H1 (cell line): Measurements from ENCODE around the gene PARD3. TPM values are rescaled to one million over a fixed set of nuclear protein-coding genes. Genes with fewer than 3 reads are reported as not detected.

Source experiments
- CTCF ChIA-PET: fragments of 300-600 bp; sonication (Branson Sonifier 250); formaldehyde crosslinking; loops from one replicate; lab custom pipeline; 2021; ENCODE audit not compliant: partially characterized antibody; lab: Charles Lee
- POLR2A ChIA-PET: fragments of 300-600 bp; sonication (Branson Sonifier 250); formaldehyde crosslinking; loops from one replicate; lab custom pipeline; 2021; ENCODE audit warnings: inconsistent platforms; ENCODE audit not compliant: partially characterized antibody; lab: Charles Lee
- DNase-seq, 2 experiments: peaks; one replicate each; pipeline versions ENCODE4 v3.0.0 to v3.0.0-alpha.2; 2010 to 2022; ENCODE audit warnings: low spot score in 2 of 2, low read depth in 1 of 2, mixed read lengths in 1 of 2
- FAIRE-seq: peaks from 2 replicates; lab custom pipeline; 2011; peaks lifted over from hg19 to GRCh38; lab: Jason Lieb, UNC
- H2AFZ ChIP-seq: 2 replicates; pipeline ENCODE4 v1.8.1; 2012; ENCODE audit warnings: low read length, inconsistent platforms
- H2AK5ac ChIP-seq: 2 replicates; pipeline ENCODE4 v1.6.1; 2013; ENCODE audit warnings: low read depth, low read length
- H2BK120ac ChIP-seq: replicated peaks from 2 replicates; pipeline ENCODE3; 2013; ENCODE audit warnings: low read depth, low read length, inconsistent platforms
- H2BK12ac ChIP-seq: 2 replicates; pipeline ENCODE4 v1.6.1; 2013; ENCODE audit warnings: low read depth, low read length
- H2BK15ac ChIP-seq: 2 replicates; pipeline ENCODE4 v1.6.1; 2013; ENCODE audit warnings: low read length
- H2BK20ac ChIP-seq: 2 replicates; pipeline ENCODE4 v1.6.1; 2013; ENCODE audit warnings: low read length
- H2BK5ac ChIP-seq: 2 replicates; pipeline ENCODE4 v1.6.1; 2013; ENCODE audit warnings: low read depth, low read length
- H3K14ac ChIP-seq: 2 replicates; pipeline ENCODE4 v1.6.1; 2013; ENCODE audit warnings: inconsistent platforms; ENCODE audit not compliant: insufficient read length
- H3K18ac ChIP-seq: 2 replicates; pipeline ENCODE4 v1.6.1; 2013; ENCODE audit warnings: low read length; ENCODE audit errors: extremely low read depth
- H3K23ac ChIP-seq: 2 replicates; pipeline ENCODE4 v1.6.1; 2013; ENCODE audit warnings: inconsistent platforms; ENCODE audit not compliant: insufficient read length
- H3K23me2 ChIP-seq: 2 replicates; pipeline ENCODE4 v1.6.1; 2013; ENCODE audit warnings: low read depth, low read length
- H3K27ac ChIP-seq: 2 replicates; pipeline ENCODE4 v1.6.1; 2011; ENCODE audit warnings: low read depth, low read length, inconsistent platforms
- H3K27me3 ChIP-seq, 4 experiments: replicated peaks in 1 of 4; 1 replicate in 1 of 4; 2 replicates in 3 of 4; pipeline versions ENCODE4 v1.6.1 to v1.8.1; 2011 to 2013; ENCODE audit warnings: low read length in 3 of 4, mild to moderate bottlenecking in 3 of 4, inconsistent platforms in 2 of 4, mixed read lengths in 2 of 4, moderate library complexity in 1 of 4; ENCODE audit not compliant: control insufficient read depth in 3 of 4, insufficient read depth in 3 of 4; ENCODE audit errors: extremely low read depth in 1 of 4
- H3K36me3 ChIP-seq, 4 experiments: 2 replicates each; pipeline versions ENCODE4 v1.6.1 to v1.8.1; 2011 to 2013; ENCODE audit warnings: mild to moderate bottlenecking in 4 of 4, low read length in 3 of 4, moderate library complexity in 2 of 4, control low read depth in 1 of 4, inconsistent platforms in 1 of 4; ENCODE audit not compliant: insufficient read depth in 4 of 4, control insufficient read depth in 2 of 4
- H3K4ac ChIP-seq: replicated peaks from 2 replicates; pipeline ENCODE3; 2013; ENCODE audit warnings: low read length, low read depth, mixed read lengths, inconsistent platforms; ENCODE audit not compliant: insufficient read length
- H3K4me1 ChIP-seq, 4 experiments: replicated peaks in 1 of 4; 1 replicate in 1 of 4; 2 replicates in 3 of 4; pipeline versions ENCODE4 v1.6.1 to v1.8.1; 2011 to 2013; ENCODE audit warnings: low read length in 3 of 4, inconsistent platforms in 2 of 4, mixed read lengths in 1 of 4; ENCODE audit not compliant: insufficient read depth in 4 of 4, control insufficient read depth in 3 of 4
- H3K4me2 ChIP-seq, 2 experiments: 2 replicates each; pipeline versions ENCODE4 v1.6.1 to v1.8.1; 2011 to 2013; ENCODE audit warnings: low read depth in 2 of 2, low read length in 2 of 2, control low read depth in 1 of 2, inconsistent platforms in 1 of 2, mild to moderate bottlenecking in 1 of 2; ENCODE audit not compliant: insufficient read depth in 1 of 2
- H3K4me3 ChIP-seq, 4 experiments: fragments of 200-600, 300-600 bp in 1 of 4; sonication (generic), shearing (Covaris generic), sonication (Bioruptor Twin) in 1 of 4; 2 replicates each; pipeline versions ENCODE4 v1.5.1 to v1.8.1; 2011 to 2016; ENCODE audit warnings: low read length in 4 of 4, low read depth in 3 of 4, control low read depth in 2 of 4, inconsistent platforms in 2 of 4, mild to moderate bottlenecking in 2 of 4, mixed read lengths in 1 of 4, moderate library complexity in 1 of 4; ENCODE audit not compliant: insufficient read depth in 2 of 4; ENCODE audit errors: extremely low read depth in 1 of 4
- H3K56ac ChIP-seq: replicated peaks from 2 replicates; pipeline ENCODE3; 2013; ENCODE audit warnings: low read depth, mild to moderate bottlenecking, mixed read lengths, low read length, inconsistent platforms; ENCODE audit not compliant: insufficient read length
- H3K79me1 ChIP-seq: 2 replicates; pipeline ENCODE4 v1.6.1; 2013; ENCODE audit warnings: low read depth, low read length, control low read depth
- H3K79me2 ChIP-seq, 2 experiments: 2 replicates each; pipeline versions ENCODE4 v1.6.1 to v1.8.1; 2012 to 2013; ENCODE audit warnings: low read length in 2 of 2, mild to moderate bottlenecking in 2 of 2, inconsistent platforms in 1 of 2; ENCODE audit not compliant: insufficient read depth in 2 of 2, control insufficient read depth in 1 of 2
- H3K9ac ChIP-seq, 4 experiments: replicated peaks in 1 of 4; 1 replicate in 1 of 4; 2 replicates in 3 of 4; pipeline versions ENCODE4 v1.6.1 to v1.8.1; 2011 to 2013; ENCODE audit warnings: low read depth in 3 of 4, low read length in 3 of 4, control low read depth in 2 of 4, mild to moderate bottlenecking in 2 of 4, moderate library complexity in 2 of 4, inconsistent platforms in 1 of 4; ENCODE audit errors: extremely low read depth in 1 of 4
- H3K9me3 ChIP-seq, 2 experiments: 2 replicates each; pipeline versions ENCODE4 v1.6.1 to v1.8.1; 2012 to 2013; ENCODE audit warnings: mild to moderate bottlenecking in 2 of 2, moderate library complexity in 2 of 2, control low read depth in 1 of 2, inconsistent platforms in 1 of 2, low read depth in 1 of 2, low read length in 1 of 2, mixed read lengths in 1 of 2; ENCODE audit not compliant: insufficient read depth in 2 of 2
- H4K20me1 ChIP-seq, 2 experiments: replicated peaks in 1 of 2; 2 replicates each; pipeline versions ENCODE3 to v1.8.1; 2011 to 2013; ENCODE audit warnings: inconsistent platforms in 2 of 2, low read length in 2 of 2, mild to moderate bottlenecking in 1 of 2; ENCODE audit not compliant: insufficient read depth in 2 of 2, control insufficient read depth in 1 of 2
- H4K5ac ChIP-seq: 2 replicates; pipeline ENCODE4 v1.6.1; 2013; ENCODE audit warnings: low read length, low read depth, mixed read lengths, inconsistent platforms; ENCODE audit not compliant: insufficient read length
- H4K8ac ChIP-seq: 2 replicates; pipeline ENCODE4 v1.8.0; 2013; ENCODE audit warnings: mild to moderate bottlenecking, moderate library complexity, low read length, inconsistent platforms; ENCODE audit not compliant: insufficient read depth; ENCODE audit errors: extremely low read depth
- H4K91ac ChIP-seq: replicated peaks from 2 replicates; pipeline ENCODE3; 2013; ENCODE audit warnings: low read length, mixed read lengths, inconsistent platforms; ENCODE audit not compliant: insufficient read length
- CHD1 ChIP-seq: IDR thresholded peaks from 2 replicates; pipeline ENCODE4 v1.6.1; 2012; ENCODE audit warnings: low read depth, low read length, improper control_type of control experiment
- E2F6 ChIP-seq: IDR thresholded peaks from 2 replicates; pipeline ENCODE4 v1.6.1; 2012; ENCODE audit warnings: inconsistent platforms
- EZH2 ChIP-seq: fragments of 200-600 bp; sonication (generic); IDR thresholded peaks from 2 replicates; pipeline ENCODE4 v1.7.1; 2012; ENCODE audit warnings: low read depth, mild to moderate bottlenecking, moderate library complexity, low read length, inconsistent platforms; ENCODE audit not compliant: severe bottlenecking
- HDAC2 ChIP-seq, 2 experiments: fragments of 300-600 bp in 1 of 2; sonication (generic) in 1 of 2; IDR thresholded peaks; 2 replicates each; pipeline ENCODE4 v1.6.1; 2011 to 2012; ENCODE audit warnings: low read depth in 2 of 2, low read length in 2 of 2, mild to moderate bottlenecking in 2 of 2, moderate library complexity in 2 of 2, borderline replicate concordance in 1 of 2, inconsistent platforms in 1 of 2
- MAFK ChIP-seq: IDR thresholded peaks from 2 replicates; pipeline ENCODE4 v1.6.1; 2012; ENCODE audit warnings: low read depth, mild to moderate bottlenecking, improper control_type of control experiment, low read length
- SIX5 ChIP-seq: IDR thresholded peaks from 2 replicates; pipeline ENCODE4 v1.6.1; 2011; ENCODE audit warnings: mild to moderate bottlenecking, low read depth, low read length
- TAF7 ChIP-seq: optimal IDR thresholded peaks from 2 replicates; pipeline ENCODE3; 2011; ENCODE audit warnings: low read depth, mild to moderate bottlenecking, inconsistent platforms, low read length, moderate library complexity, borderline replicate concordance
- USF2 ChIP-seq: IDR thresholded peaks from 2 replicates; pipeline ENCODE4 v1.6.1; 2011; ENCODE audit warnings: low read length, improper control_type of control experiment
- WGBS, 2 experiments: shearing (Covaris generic) in 1 of 2; methylation state at CpG; one replicate each; pipeline versions ENCODE4 v1.1.6 to v1.1.7; 2013 to 2015; ENCODE audit warnings: low lambda C conversion rate in 2 of 2, mixed read lengths in 2 of 2, inconsistent platforms in 1 of 2, low coverage in 1 of 2, missing lambda C conversion rate in 1 of 2; ENCODE audit not compliant: insufficient replicate concordance in 2 of 2, insufficient coverage in 1 of 2, insufficient read length in 1 of 2; ENCODE audit errors: extremely low coverage in 1 of 2, missing lambda C conversion rate in 1 of 2; 5-methylcytosine and 5-hydroxymethylcytosine counted together
- polyA plus RNA-seq, 7 experiments: library from polyadenylated mRNA; depleted of rRNA in 3 of 7; stranded (reverse) in 5 of 7; unstranded in 2 of 7; fragments of >200 nt in 5 of 7; fragments of 200-250 nt in 2 of 7; gene quantifications; 1 replicate in 5 of 7; 2 replicates in 1 of 7; 4 replicates in 1 of 7; pipeline versions ENCODE4 v1.2.1 to v1.2.3, GENCODE V29; 2011 to 2013; ENCODE audit warnings: missing spikeins in 2 of 7, mixed read lengths in 2 of 7
- total RNA-seq: library from RNA; stranded (reverse); fragmentation: NEBNext Ultra II Directional; extraction: Animal tissue kit (Norgen Biotek cat#: 25700); gene quantifications from 2 replicates; pipeline ENCODE4 v1.2.1, GENCODE V29; 2021

The PARD3 gene
- total and polyA plus RNA-seq, 2 of the 8 experiments (the other 6 are each of a cell fraction or from before 2014, with no cell fraction given), result 19.7 to 49.1 TPM

- H3K79me1 ChIP-seq, result peaks cover 20% of the 10 kb centered on the region
- 0 out of 2 replicates have a peak overlapping the region, but pooled peaks have one; percentile 25 for H4K8ac ChIP-seq
- H3K18ac ChIP-seq, result no peak overlapping the region
- no peak overlapping the region for H3K4ac ChIP-seq
- no peak overlapping the region for H2BK5ac ChIP-seq
- DNase-seq, result no peak
- ChIA-PET CTCF (interaction anchor here (0.7 to 1.1 kb wide), 2 partner anchors 62 to 217 kb away, joined by 3 read pairs; no protein-coding TSS in a partner anchor), POLR2A (interaction anchor here (1.4 kb wide), 1 partner anchor 14 kb away, joined by 5 read pairs; no protein-coding TSS in a partner anchor)
- no peak overlapping the region for H2AFZ ChIP-seq
- no peaks in the 10 kb centered on the region for H3K23me2 ChIP-seq
- H3K4me1 ChIP-seq, result peaks cover 7 to 23% (median 14%) of the 10 kb centered on the region in 4 experiments
- H4K20me1 ChIP-seq, result peaks cover 10 to 17% of the 10 kb centered on the region in 2 experiments
- no peak overlapping the region for H2BK12ac ChIP-seq
- H3K27ac ChIP-seq, result no peak overlapping the region
- no peak overlapping the region for H3K4me3 ChIP-seq
- no peaks in the 10 kb centered on the region for H3K9me3 ChIP-seq
- H3K56ac ChIP-seq, result no peak overlapping the region
- H3K9ac ChIP-seq, result no peak overlapping the region
- H4K5ac ChIP-seq, result no peak overlapping the region
- H2BK20ac ChIP-seq, result no peak overlapping the region
- no peak overlapping the region for H2BK120ac ChIP-seq
- no peaks in the 10 kb centered on the region for H3K27me3 ChIP-seq
- WGBS, 2 experiments, result 87% methylated on average over 15 of the region's 15 CpGs; no CpG with 5 or more reads in 1 of the 2 experiments
- no peak overlapping the region for H4K91ac ChIP-seq
- H2BK15ac ChIP-seq, result no peak overlapping the region
- H2AK5ac ChIP-seq, result no peak overlapping the region
- peaks cover 4 to 93% of the 10 kb centered on the region in 2 experiments; a peak in 3 of 4 replicates for H3K79me2 ChIP-seq
- TF ChIP-seq CHD1 (no peak), E2F6 (peak; percentile 47; the same call in 1 of the 2 replicates), HDAC2 (IDR thresholded peaks at IDR 0.05; ENCODE audit: borderline replicate concordance in 1 of 2, low read depth in 2 of 2, low read length in 2 of 2) (no peak), USF2 (no peak), EZH2 (no peak), MAFK (no peak), SIX5 (no peak), TAF7 (no peak)
- no peaks in the 10 kb centered on the region for H3K36me3 ChIP-seq
- no peak for FAIRE-seq
- H3K14ac ChIP-seq, result no peak overlapping the region
- no peak overlapping the region for H3K4me2 ChIP-seq
- no peak overlapping the region for H3K23ac ChIP-seq
These were observed 46.7 kb downstream of the PARD3 start for GRCh38 chr10:34768261-34768971.
